Prostate gland (tissue), 2 donors: ENCODE data around the gene FAM186B. TPM values are rescaled to one million over a fixed set of nuclear protein-coding genes. Genes with fewer than 3 reads are reported as not detected.

Experiments
- DNase-seq: peaks from one replicate; pipeline ENCODE4 v3.0.0-alpha.2; 2019; ENCODE audit warnings: low spot score
- H3K27ac ChIP-seq, 2 donors: fragments of 200-600 bp; sonication (generic); 2 replicates each; pipeline ENCODE4 v1.5.1; 2017 to 2019
- H3K27me3 ChIP-seq: fragments of 200-600 bp; sonication (generic); replicated peaks from 2 replicates; pipeline ENCODE4 v1.5.1; 2019; ENCODE audit not compliant: insufficient read depth
- H3K36me3 ChIP-seq, 2 donors: fragments of 200-600 bp; sonication (generic); 1 replicate in 1 of 2; 2 replicates in 1 of 2; pipeline versions ENCODE4 v1.5.1 to v1.8.1; 2017 to 2019
- H3K4me1 ChIP-seq: fragments of 200-600 bp; sonication (generic); replicated peaks from 2 replicates; pipeline ENCODE4 v1.5.1; 2019
- H3K4me3 ChIP-seq, 2 donors: fragments of 200-600 bp; sonication (generic); 2 replicates each; pipeline ENCODE4 v1.5.1; 2017 to 2019
- H3K9me3 ChIP-seq: fragments of 200-600 bp; sonication (generic); 2 replicates; pipeline ENCODE4 v1.5.1; 2017
- POLR2A ChIP-seq: fragments of 450-650 bp; IDR thresholded peaks from one replicate; pipeline ENCODE4 v1.6.1; 2016; ENCODE audit warnings: antibody characterized with exemption, mild to moderate bottlenecking
- POLR2AphosphoS5 ChIP-seq: sonication (generic); formaldehyde crosslinking; IDR thresholded peaks from one replicate; pipeline ENCODE4 v1.6.1; 2017; ENCODE audit warnings: antibody characterized with exemption
- WGBS: methylation state at CpG from one replicate; pipeline ENCODE4 v1.1.5; 2018; 5-methylcytosine and 5-hydroxymethylcytosine counted together
- intact Hi-C: fragments of 100-400 bp; cut with DNase I; formaldehyde crosslinking; loops from one replicate; pipeline ENCODE4 v1.14.2; 2022
- total RNA-seq, 2 donors: library from RNA; depleted of rRNA; stranded (reverse); fragments of >200 nt; gene quantifications; one replicate each; pipeline ENCODE4 v1.1.0, GENCODE V29; 2016
- TF ChIP-seq, protein P1 (sequence below), 4 experiments: fragments of 200-600 bp in 2 of 4; fragments of 450-650 bp in 2 of 4; sonication (generic) in 2 of 4; IDR thresholded peaks; 1 replicate in 3 of 4; 2 replicates in 1 of 4; pipeline ENCODE4 v1.5.1; 2016 to 2019; ENCODE audit warnings: antibody characterized with exemption in 4 of 4, mild to moderate bottlenecking in 2 of 4, moderate library complexity in 2 of 4

FAM186B gene
- total RNA-seq, 2 donors from 2014 or later, result 0.23 to 10.0 TPM

GRCh38 chr12:49609875-49610154, 4.4 kb upstream of the FAM186B start:
- DNase-seq, result no peak
- H3K36me3 ChIP-seq, result no peaks in the 10 kb centered on the region
- H3K4me1 ChIP-seq, result no peaks in the 10 kb centered on the region
- no peaks in the 10 kb centered on the region for H3K27me3 ChIP-seq
- H3K27ac ChIP-seq, result no peak overlapping the region
- WGBS, result 73% methylated on average over 1 of the region's 1 CpG
- H3K4me3 ChIP-seq, result no peak overlapping the region
- intact Hi-C loops, result no loop called here
- TF ChIP-seq POLR2AphosphoS5 (no peak), POLR2A (no peak)
- no peaks in the 10 kb centered on the region for H3K9me3 ChIP-seq

- DNase-seq, result no peak
- no peaks in the 10 kb centered on the region for H3K36me3 ChIP-seq
- H3K4me1 ChIP-seq, result no peaks in the 10 kb centered on the region
- TF ChIP-seq POLR2A, result no peak
- no peak for TF ChIP-seq POLR2AphosphoS5
- TF ChIP-seq, protein P1, sequence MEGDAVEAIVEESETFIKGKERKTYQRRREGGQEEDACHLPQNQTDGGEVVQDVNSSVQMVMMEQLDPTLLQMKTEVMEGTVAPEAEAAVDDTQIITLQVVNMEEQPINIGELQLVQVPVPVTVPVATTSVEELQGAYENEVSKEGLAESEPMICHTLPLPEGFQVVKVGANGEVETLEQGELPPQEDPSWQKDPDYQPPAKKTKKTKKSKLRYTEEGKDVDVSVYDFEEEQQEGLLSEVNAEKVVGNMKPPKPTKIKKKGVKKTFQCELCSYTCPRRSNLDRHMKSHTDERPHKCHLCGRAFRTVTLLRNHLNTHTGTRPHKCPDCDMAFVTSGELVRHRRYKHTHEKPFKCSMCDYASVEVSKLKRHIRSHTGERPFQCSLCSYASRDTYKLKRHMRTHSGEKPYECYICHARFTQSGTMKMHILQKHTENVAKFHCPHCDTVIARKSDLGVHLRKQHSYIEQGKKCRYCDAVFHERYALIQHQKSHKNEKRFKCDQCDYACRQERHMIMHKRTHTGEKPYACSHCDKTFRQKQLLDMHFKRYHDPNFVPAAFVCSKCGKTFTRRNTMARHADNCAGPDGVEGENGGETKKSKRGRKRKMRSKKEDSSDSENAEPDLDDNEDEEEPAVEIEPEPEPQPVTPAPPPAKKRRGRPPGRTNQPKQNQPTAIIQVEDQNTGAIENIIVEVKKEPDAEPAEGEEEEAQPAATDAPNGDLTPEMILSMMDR (IDR thresholded peaks at IDR 0.05), result no peak
- H3K27ac ChIP-seq, result no peak overlapping the region
- no peaks in the 10 kb centered on the region for H3K9me3 ChIP-seq
- WGBS, result 100% methylated on average over 2 of the region's 2 CpGs
- H3K27me3 ChIP-seq, result no peaks in the 10 kb centered on the region
- intact Hi-C loops, result no loop called here
- H3K4me3 ChIP-seq, result no peak overlapping the region
Observed at GRCh38 chr12:49609059-49609874, 3.8 kb upstream of the FAM186B start.

GRCh38 chr12:49604856-49605255, 583 bp downstream of the FAM186B start:
- Histone ChIP-seq H3K27me3 (no peaks in the 10 kb centered on the region), H3K9me3 (no peaks in the 10 kb centered on the region), H3K4me3 (no peak overlapping the region), H3K27ac (no peak overlapping the region), H3K4me1 (no peaks in the 10 kb centered on the region), H3K36me3 (no peaks in the 10 kb centered on the region)
- 40% methylated on average over 5 of the region's 5 CpGs for WGBS
- no peak for TF ChIP-seq POLR2AphosphoS5
- intact Hi-C loops, result no loop called here
- DNase-seq, result no peak

- Histone ChIP-seq H3K27me3 (no peaks in the 10 kb centered on the region), H3K9me3 (no peaks in the 10 kb centered on the region), H3K27ac (no peak overlapping the region), H3K4me3 (no peak overlapping the region), H3K36me3 (no peaks in the 10 kb centered on the region), H3K4me1 (no peaks in the 10 kb centered on the region)
- intact Hi-C loops, result no loop called here
- WGBS, result 50% methylated on average over 1 of the region's 1 CpG
- TF ChIP-seq POLR2AphosphoS5 (no peak), POLR2A (no peak)
- TF ChIP-seq, protein P1 (IDR thresholded peaks at IDR 0.05), result no peak
- no peak for DNase-seq
Observed at GRCh38 chr12:49603721-49604120, 1.7 kb downstream of the FAM186B start.

GRCh38 chr12:49599961-49600360, 5.5 kb downstream of the FAM186B start:
- Histone ChIP-seq H3K4me1 (no peaks in the 10 kb centered on the region), H3K9me3 (no peaks in the 10 kb centered on the region), H3K36me3 (no peaks in the 10 kb centered on the region), H3K4me3 (no peak overlapping the region), H3K27me3 (no peaks in the 10 kb centered on the region), H3K27ac (no peak overlapping the region)
- no peak for DNase-seq
- 95% methylated on average over 8 of the region's 8 CpGs for WGBS
- intact Hi-C loops, result no loop called here
- TF ChIP-seq POLR2AphosphoS5, result no peak
- TF ChIP-seq, protein P1 (IDR thresholded peaks at IDR 0.05), result no peak

DNA sequence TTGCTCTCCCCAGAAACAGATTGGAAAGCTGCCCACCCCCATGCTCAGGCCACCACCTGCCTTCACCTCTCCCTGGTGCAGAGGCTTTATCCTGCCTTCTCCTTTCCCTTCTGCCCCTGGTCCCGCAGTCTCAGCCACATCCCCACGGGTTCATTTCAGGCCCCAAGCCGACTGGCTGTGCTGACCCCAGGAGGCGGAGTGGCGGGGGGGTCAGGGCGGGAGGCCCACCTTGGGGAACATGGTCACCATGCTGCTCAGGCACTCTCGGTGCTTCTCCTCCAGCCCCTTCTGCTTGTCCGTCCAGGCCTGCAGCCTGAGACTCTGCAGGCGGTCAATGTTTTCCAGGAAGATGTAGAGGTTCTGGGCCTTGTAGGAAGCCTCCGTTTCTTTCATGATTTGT, 6.9 kb downstream of the FAM186B start:
- H3K27ac ChIP-seq, result no peak overlapping the region
- DNase-seq, result no peak
- H3K9me3 ChIP-seq, result no peaks in the 10 kb centered on the region
- H3K36me3 ChIP-seq, result no peaks in the 10 kb centered on the region
- no peak for TF ChIP-seq POLR2A
- no peak for TF ChIP-seq POLR2AphosphoS5
- TF ChIP-seq, protein P1 (IDR thresholded peaks at IDR 0.05), result no peak
- no peaks in the 10 kb centered on the region for H3K4me1 ChIP-seq
- no peaks in the 10 kb centered on the region for H3K27me3 ChIP-seq
- H3K4me3 ChIP-seq, result no peak overlapping the region
- intact Hi-C loops, result no loop called here
- WGBS, result 77% methylated on average over 10 of the region's 10 CpGs
